Activated naive CD4-positive, alpha-beta T cell treated with anti-CD3 and anti-CD28 coated beads, Interleukin-2, amount 50 U/mL, for 72 hours (primary cell): ENCODE data around the gene SLC17A5. TPM values are rescaled to one million over a fixed set of nuclear protein-coding genes. Genes with fewer than 3 reads are reported as not detected.
"Not testable (repeated sequence)": the region's sequence is repeated elsewhere in the genome, so short reads cannot be mapped to it uniquely, and the experiment has no call there.

Experiments
- ATAC-seq, 2 donors: fragments of 150-1000 bp; cut with Tn5 transposase; 2 replicates each; pipeline ENCODE4 v1.10.0; 2021; ENCODE audit warnings: mild to moderate bottlenecking in 2 of 2, moderate library complexity in 2 of 2
- DNase-seq, 2 donors: peaks; one replicate each; pipeline ENCODE4 v3.0.0; 2021 to 2022; ENCODE audit warnings: low spot score in 2 of 2
- H3K27ac Mint-ChIP-seq, 2 donors: one replicate each; pipeline ENCODE4 v1.8.0; 2022; ENCODE audit warnings: mild to moderate bottlenecking in 2 of 2, mixed read lengths in 2 of 2
- H3K36me3 Mint-ChIP-seq, 2 donors: one replicate each; pipeline ENCODE4 v1.8.0; 2022; ENCODE audit warnings: mixed read lengths in 2 of 2
- H3K9me3 Mint-ChIP-seq, 2 donors: one replicate each; pipeline ENCODE4 v1.8.0; 2022; ENCODE audit warnings: mixed read lengths in 2 of 2
- total RNA-seq, 2 donors: library from RNA; stranded (reverse); gene quantifications; one replicate each; pipeline ENCODE4 v1.2.3, GENCODE V29; 2022

The SLC17A5 gene
- 1 to 10 TPM; 5.3 to 7.2 TPM for total RNA-seq

GRCh38 chr6:73653571-73654424 lies at the start of gene SLC17A5:
Gene SLC17A5 (minus strand): TSS chr6:73653992. CDS start chr6:73653886, 106 bp downstream.
- Mint-ChIP-seq H3K9me3 (no peaks in the 10 kb centered on the region), H3K27ac (peak within 1 kb of the TSS; percentile 90 to 98), H3K36me3 (peaks cover 5 to 9% of the 10 kb centered on the region in 2 donors)
- peak; percentile 91 to 93 for ATAC-seq
- DNase-seq = peak; percentile 87

- peaks cover 34 to 44% of the 10 kb centered on the region in 2 donors for H3K36me3 Mint-ChIP-seq
Observed at GRCh38 chr6:73703466-73703865, 49.7 kb upstream of the SLC17A5 start.

GRCh38 chr6:73702444-73702843 lies 48.7 kb upstream of the SLC17A5 start:
- no peak for DNase-seq
- Mint-ChIP-seq H3K9me3 (no peaks in the 10 kb centered on the region), H3K36me3 (peaks cover 42 to 54% of the 10 kb centered on the region in 2 donors), H3K27ac (peak overlapping the region in 1 of 2 donors; percentile 50)
- no peak for ATAC-seq

More at GRCh38 chr6:73703466-73703865, 49.7 kb upstream of the SLC17A5 start:
- DNase-seq (no peak), ATAC-seq (no peak)
- no peaks in the 10 kb centered on the region for H3K9me3 Mint-ChIP-seq
- H3K27ac Mint-ChIP-seq = no peak overlapping the region

- H3K27ac Mint-ChIP-seq = no peak overlapping the region
- no peaks in the 10 kb centered on the region for H3K9me3 Mint-ChIP-seq
- peaks cover 54 to 67% of the 10 kb centered on the region in 2 donors for H3K36me3 Mint-ChIP-seq
- no peak for ATAC-seq
- no peak for DNase-seq
Observed at GRCh38 chr6:73699676-73700459, 46.1 kb upstream of the SLC17A5 start.

- Mint-ChIP-seq H3K9me3 (peaks cover 0 to 8% of the 10 kb centered on the region in 2 donors), H3K27ac (peak overlapping the region; percentile 97 to 99), H3K36me3 (peaks cover 40 to 75% of the 10 kb centered on the region in 2 donors)
- peak in 1 of 2 donors; percentile 23 for DNase-seq
- ATAC-seq = peak in 1 of 2 donors; percentile 23
Observed at GRCh38 chr6:73696966-73697655, 43.3 kb upstream of the SLC17A5 start.

DNA sequence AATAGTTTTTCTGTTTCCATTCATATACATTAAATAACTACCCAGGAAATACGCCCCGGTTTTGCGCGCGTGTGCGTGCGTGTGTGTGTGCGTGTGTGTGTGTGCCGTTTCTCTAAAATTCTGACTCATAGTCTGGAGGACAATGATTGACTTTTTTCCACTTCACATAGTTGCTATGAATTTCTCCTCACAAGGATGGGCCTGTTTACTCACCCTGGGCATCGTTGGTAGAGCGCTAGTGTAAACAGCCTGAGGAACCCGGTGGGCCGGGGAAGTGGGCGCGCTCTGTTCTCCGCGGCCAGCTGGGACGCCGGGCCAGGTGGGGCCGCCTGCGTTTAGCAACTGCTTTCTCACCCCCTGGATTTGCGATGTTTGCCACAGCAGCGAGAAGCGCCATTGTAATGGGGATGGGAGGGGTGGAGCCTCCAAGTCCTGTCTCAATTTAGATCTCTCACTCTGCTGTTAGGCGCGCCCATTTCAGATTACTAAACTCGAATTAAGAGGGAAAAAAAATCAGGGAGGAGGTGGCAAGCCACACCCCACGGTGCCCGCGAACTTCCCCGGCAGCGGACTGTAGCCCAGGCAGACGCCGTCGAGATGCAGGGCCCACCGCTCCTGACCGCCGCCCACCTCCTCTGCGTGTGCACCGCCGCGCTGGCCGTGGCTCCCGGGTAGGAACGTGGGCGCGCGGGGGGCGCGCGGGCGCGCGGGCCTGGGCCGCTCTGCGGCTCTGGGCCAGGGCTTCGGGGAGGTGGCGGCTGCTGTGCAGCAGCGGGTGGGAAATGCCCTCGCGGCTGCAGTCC lies 42.0 kb upstream of the SLC17A5 start, which contains the start of gene CD109:
Gene CD109, plus strand, starts transcription at position 585 of the 803 bp plus-strand sequence. Its CDS starts 13 bp downstream, at position 598.
- ATAC-seq (peak; percentile 86 to 92), DNase-seq (peak; percentile 75 to 77)
- H3K27ac Mint-ChIP-seq = peak within 1 kb of the TSS; percentile 97 to 99
- peaks cover 28 to 70% of the 10 kb centered on the region in 2 donors for H3K36me3 Mint-ChIP-seq
- peaks cover 0 to 8% of the 10 kb centered on the region in 2 donors for H3K9me3 Mint-ChIP-seq

DNA sequence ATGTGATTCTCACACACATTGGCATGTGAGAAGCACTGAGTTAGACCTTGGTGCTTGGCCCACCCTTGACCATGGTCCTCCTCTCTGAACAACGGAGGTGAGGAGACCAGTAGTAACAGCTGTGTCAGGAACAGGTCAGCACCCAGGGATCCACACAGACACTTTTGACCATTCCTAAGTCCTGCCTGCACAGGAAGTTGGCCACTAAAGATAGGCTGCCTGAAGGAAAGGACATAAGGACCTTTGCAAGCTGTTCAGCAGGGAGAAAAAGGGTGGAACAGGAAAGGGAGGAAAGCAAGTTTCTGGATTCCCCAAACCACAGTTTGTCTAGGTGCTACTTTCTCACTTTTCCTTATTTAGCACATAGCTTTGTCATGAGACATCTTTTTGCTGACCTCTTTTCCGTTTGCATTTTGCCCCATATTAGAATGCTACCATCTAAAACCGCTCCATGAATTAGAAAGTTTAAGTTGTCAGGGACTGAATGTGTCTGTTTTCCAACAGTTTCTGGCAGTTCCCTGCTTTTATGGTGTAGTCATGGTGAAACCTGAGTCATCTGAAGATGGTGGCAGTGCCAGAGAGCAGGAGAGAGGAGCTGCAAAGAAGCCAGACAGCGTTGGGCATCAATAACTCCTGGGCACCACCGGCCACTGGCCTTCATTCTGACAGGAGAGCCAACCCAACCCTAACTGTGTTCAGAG lies 41.1 kb upstream of the SLC17A5 start:
- DNase-seq (peak in 1 of 2 donors; percentile 27), ATAC-seq (peak; percentile 37 to 44)
- Mint-ChIP-seq H3K27ac (peak overlapping the region; percentile 97 to 99), H3K9me3 (peaks cover 0 to 8% of the 10 kb centered on the region in 2 donors), H3K36me3 (peaks cover 24 to 62% of the 10 kb centered on the region in 2 donors)

GRCh38 chr6:73691512-73691911 lies 37.7 kb upstream of the SLC17A5 start:
- Mint-ChIP-seq H3K27ac (no peak overlapping the region), H3K36me3 (peaks cover 2 to 32% of the 10 kb centered on the region in 2 donors), H3K9me3 (peaks cover 0 to 8% of the 10 kb centered on the region in 2 donors)
- ATAC-seq (peak; percentile 23 to 48), DNase-seq (no peak)

DNA sequence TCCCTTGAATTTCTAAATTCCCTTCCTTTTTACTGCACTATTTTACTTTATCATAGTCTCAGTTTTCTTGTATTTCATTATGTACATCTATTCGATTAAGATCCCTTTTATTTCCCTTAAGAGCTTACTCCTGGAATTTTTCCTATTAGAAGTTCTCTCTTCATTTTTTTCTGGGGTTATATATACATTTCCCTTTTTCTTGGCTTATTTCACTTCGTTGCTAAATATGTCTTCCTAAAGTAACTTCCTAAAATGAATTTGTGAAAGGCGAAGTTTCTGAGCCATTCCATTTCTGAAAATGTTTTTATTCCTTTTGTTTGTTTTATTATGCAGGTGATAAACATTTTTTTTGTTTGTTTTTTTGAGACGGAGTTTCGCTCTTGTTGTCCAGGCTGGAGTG lies 36.3 kb upstream of the SLC17A5 start:
- Mint-ChIP-seq H3K9me3 (peaks cover 0 to 8% of the 10 kb centered on the region in 2 donors), H3K27ac (no peak overlapping the region), H3K36me3 (peaks cover 0 to 28% of the 10 kb centered on the region in 2 donors)
- DNase-seq = no peak
- no peak for ATAC-seq

GRCh38 chr6:73688351-73688750 lies 34.6 kb upstream of the SLC17A5 start:
- Mint-ChIP-seq H3K27ac (no peak overlapping the region), H3K36me3 (peaks cover 0 to 25% of the 10 kb centered on the region in 2 donors), H3K9me3 (peaks cover 3 to 11% of the 10 kb centered on the region in 2 donors)
- ATAC-seq (no peak), DNase-seq (no peak)

- not testable (repeated sequence) for ATAC-seq, DNase-seq, H3K27ac Mint-ChIP-seq
- H3K36me3 Mint-ChIP-seq = peaks cover 5 to 18% of the 10 kb centered on the region in 2 donors
- peaks cover 5 to 15% of the 10 kb centered on the region in 2 donors for H3K9me3 Mint-ChIP-seq
Observed at GRCh38 chr6:73683574-73683973, 29.8 kb upstream of the SLC17A5 start.

DNA sequence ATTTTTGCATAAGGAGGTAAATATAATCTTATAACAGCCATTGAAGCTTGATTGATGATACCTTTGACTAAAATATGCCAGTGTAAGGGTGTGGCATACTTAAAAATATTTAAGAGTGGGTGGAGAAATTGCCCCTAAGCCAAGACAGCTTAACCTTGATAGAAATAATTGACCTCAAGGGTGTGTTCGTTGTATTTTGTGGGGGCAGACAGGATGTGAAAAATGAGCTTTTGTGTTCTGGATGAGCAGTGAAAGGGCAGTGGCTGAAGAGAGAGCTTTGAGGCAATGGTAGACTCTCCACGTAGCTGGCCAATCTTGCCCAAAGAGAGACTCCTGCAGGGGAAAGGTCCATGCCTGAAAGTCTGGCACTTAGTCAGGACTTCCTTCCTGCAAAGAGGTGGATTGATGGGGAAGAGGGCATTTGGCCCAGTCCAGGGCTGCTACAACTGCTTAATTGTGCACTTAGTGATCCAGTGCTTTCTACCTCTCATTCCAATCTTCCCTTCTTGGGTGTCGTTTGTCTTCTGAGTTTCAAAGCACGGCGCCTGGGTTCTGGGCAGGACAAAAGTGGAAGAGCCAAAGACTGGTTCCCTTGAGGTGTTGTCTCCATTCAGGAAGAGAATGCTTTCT lies 26.6 kb upstream of the SLC17A5 start:
- Mint-ChIP-seq H3K36me3 (peaks cover 5 to 18% of the 10 kb centered on the region in 2 donors), H3K27ac (no peak overlapping the region), H3K9me3 (peaks cover 5 to 15% of the 10 kb centered on the region in 2 donors)
- no peak for DNase-seq
- no peak for ATAC-seq

DNA sequence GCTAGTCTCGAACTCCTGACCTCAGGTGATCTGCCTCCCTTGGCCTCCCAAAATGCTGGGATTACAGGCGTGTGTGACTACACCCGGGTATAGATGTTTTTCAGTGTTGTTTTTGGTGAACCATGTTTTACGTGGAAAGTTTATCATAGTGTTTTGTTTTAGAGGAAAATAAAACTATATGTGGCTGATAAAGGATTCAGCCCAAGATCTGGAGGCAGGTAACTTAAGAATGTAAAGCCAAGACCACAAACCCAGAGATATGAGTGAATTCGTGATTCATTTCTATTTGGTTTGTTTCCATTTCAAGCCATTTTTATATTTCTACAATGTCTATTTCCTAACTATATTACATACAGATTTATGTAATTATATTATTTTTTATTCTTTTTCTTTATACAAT lies 26.1 kb upstream of the SLC17A5 start:
- not testable (repeated sequence) for H3K27ac Mint-ChIP-seq, ATAC-seq, DNase-seq
- Mint-ChIP-seq H3K9me3 (peaks cover 5 to 15% of the 10 kb centered on the region in 2 donors), H3K36me3 (peaks cover 5 to 18% of the 10 kb centered on the region in 2 donors)

DNA sequence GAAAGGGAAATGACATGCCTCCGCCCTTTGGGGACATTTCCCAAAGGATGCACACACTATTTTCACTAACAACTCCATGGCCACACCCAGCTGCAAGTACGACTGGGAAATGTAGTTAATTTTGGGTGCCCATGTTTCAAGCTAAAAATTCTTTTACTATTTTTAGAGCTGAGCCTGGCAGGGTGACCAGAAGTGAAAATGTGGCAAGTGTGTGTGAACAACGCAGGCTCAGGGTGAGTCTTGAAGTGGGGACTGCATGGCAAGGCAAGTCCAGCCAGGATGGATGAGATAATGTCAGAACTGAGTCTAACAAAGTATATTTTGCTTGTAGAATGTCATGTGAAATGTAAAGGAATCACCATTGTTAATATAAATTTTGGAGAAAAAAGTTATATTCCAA lies 25.2 kb upstream of the SLC17A5 start:
- no peak overlapping the region for H3K27ac Mint-ChIP-seq
- H3K9me3 Mint-ChIP-seq = peaks cover 5 to 15% of the 10 kb centered on the region in 2 donors
- DNase-seq (no peak), ATAC-seq (no peak)
- H3K36me3 Mint-ChIP-seq = peaks cover 5 to 14% of the 10 kb centered on the region in 2 donors
